ENCODE results near the gene CFAP46.
"Not testable (repeated sequence)": the region's sequence is repeated elsewhere in the genome, so short reads cannot be mapped to it uniquely, and the experiment has no call there.

The CFAP46 gene

DNA sequence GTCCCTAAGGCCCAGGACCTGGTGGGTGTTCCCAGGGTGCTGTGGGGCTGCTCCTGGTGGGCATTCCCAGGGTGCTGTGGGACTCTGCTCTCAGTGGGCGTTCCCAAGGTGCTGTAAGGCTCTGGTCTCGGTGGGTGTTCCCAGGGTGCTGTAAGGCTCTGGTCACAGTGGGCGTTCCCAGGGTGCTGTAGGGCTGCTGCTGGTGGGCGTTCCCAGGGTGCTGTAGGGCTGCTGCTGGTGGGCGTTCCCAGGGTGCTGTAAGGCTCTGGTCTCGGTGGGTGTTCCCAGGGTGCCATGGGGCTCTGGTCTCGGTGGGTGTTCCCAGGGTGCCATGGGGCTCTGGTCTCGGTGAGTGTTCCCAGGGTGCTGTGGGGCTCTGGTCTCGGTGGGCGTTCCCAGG is 99.1 kb downstream of the CFAP46 start:
- not testable (repeated sequence) for DNase-seq (ENCODE audit: low spot score)

DNA sequence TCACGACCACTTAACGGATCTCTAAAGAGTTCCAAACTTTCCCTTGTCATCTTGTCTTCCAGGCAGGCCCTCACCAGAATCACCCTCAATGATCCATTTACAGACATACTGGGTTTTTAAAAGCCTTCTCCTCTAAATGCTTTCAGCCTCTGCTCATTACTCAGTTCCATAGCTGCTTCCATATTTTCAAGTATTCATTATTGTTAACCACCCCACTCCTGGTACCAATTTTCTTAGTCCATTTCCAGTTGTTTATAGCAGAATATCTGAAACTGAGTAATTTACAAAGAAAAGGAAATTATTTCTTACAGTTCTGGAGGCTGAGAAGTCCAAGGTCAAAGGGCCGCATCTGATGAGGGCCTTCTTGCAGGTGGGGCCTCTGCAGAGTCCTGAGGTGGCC is 100.0 kb downstream of the CFAP46 start:
- no peak for DNase-seq (ENCODE audit: low spot score)

DNA sequence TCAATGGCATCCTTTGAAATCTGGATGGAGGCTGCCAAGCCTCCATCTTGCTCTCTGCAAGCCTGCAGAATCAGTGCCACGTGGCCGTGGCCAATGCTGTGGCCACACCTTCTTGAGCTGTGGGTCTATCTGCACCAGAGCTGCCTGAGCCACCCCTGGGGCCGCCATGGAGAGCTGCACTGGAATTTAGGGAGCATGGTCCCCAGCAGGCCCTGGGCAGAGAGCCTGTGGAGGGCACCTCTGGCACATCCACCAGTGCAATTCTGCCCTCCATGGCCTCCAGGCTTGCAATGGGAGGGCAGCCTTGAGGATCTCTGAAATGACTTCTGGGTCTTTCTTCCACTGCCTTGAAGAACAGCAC is 100.8 kb downstream of the CFAP46 start:
- no peak for DNase-seq (ENCODE audit: low spot score)

DNA sequence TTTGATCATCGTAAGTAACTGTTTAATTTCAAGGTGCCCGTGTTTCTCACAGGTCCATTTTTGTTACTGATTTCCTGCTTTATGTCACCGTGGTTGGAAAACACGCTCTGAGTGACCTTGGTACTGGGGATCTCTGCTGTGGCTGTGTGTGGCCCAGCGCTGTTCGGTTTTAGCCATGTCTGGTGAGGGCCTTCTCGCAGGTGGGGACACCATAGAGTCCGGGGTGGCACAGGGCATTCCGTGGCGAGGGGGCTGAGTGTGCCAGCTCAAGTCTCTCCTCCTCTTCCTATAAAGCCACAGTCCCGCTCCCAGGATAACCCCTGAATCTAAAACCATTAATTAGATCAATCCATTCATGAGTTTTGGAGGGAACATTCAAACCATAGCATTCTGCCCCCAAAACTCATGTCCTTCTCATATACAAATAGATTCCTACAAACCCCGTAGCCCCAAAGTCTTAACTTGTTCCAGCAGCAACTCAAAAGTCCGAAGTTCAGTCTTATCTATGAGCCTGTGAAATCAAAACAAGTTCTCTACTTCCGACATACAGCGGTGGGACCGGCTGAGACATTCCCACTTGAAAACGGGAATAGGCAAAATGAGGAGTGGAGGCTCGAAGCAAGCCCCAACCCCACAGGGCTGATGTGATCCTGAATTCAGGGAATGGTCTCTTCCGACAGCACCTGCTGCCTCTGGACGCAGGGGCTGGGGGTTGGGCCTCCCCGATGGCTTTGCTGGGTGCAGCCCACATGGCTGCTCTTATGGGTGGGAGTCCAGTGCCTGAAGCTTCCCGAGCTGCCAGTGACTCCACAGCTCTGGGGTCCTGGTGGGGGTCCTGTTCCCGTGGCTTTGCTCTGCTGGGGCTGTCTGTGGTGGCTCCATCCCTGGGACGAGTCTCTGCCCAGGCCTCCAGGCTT is 101.4 kb downstream of the CFAP46 start:
- DNase-seq (ENCODE audit: low spot score), result no peak

DNA sequence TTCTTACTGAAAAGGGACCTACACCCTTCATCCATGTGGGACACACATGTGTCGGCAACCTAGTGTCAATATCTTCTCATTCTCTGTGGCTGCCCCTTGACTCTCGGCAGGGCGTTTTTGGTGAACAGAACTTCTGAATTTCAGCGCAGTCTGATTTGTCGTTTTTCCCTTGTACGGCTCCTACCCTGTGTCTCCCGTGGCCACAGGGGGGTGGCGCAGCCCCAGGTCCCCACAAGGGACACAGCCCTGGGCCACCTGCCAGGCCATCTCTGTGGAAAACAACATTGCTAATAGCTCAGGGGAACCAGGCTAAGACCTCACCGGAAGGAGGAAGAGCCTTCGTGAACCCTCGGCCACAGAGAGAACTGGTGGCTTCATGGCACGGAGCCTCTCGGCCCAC is 103.3 kb downstream of the CFAP46 start:
- DNase-seq (ENCODE audit: low spot score), result no peak

DNA sequence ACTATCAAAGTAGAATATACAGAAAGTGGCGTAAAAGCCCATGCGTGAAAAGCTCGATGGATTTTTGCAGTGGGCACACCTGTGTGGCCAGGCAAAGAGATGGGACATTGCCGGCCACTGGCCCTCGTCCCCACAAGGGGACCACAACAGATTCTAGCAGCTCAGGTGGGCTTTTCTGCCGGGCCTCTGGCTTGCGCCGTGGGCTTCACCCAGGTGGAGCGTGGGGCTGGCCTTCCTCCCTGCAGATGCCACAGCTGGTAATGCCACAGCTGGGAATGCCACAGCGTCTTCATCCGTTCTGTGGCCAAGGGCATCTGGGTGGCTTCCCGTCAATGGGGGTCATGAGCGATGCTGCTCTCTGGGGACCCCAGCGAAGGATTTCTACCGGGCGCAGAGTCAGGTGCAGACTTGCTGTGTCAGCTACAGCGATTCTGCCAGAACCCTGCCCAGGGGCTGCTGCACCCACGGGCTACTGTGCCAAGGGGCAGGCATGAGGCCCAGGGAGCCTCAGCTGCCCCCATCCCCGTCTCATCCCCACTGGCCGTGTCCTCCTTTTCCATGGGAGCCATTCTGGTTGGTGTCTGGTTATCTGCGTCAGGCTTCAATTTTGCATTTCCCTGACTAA is 103.9 kb downstream of the CFAP46 start:
- DNase-seq (ENCODE audit: low spot score), result no peak

DNA sequence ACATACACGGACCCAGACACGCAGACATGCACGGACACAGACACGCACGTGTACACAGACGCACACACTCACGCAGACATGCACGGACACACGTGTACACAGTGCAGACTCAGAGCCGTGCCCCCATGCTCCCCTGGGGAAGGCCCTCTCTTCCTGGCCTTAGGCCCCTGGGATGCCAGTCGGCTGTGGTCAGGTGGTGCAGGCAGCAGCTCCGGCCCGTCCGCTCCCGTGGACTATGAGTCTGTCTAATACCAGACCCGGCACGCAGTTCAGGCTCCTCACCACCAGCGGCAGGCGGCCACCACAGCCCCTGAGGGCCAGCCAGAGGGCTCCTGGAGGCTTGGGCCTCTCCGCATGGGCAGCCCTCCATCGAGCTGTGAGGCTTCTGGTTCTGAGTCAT is 104.5 kb downstream of the CFAP46 start:
- no peak for DNase-seq (ENCODE audit: low spot score)

DNA sequence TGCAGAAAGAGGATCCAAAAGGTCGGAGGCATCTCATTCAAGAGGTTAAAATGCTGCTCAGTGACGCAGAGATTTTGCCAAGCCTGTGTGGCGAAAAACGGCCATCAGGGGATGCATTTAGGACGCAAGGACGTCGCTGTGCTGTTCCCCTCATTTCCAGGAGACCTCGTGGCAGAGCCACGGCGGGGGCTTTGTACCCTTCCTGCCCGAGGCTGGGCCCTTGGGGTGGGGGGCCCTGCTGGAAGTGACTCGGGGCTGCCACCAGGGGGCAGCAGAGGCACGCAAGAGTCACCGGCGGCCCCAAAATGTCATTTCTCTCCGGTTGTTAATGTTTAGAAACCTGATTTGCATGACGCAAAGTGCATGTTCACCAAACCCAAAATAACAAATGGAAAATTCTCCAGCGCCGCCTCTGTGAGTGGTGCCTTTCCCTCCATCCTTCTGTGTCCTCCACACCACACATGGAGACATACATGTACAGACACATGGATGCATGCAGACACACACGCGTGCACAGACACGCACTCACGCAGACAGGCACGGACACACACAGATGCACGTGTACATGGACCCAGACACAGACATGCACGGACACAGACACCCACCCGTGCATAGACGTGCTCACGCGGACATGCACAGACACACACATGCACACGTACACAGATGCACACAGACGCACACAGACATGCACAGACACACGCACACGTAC is 105.4 kb downstream of the CFAP46 start:
- DNase-seq (ENCODE audit: low spot score), result peak; percentile 27

DNA sequence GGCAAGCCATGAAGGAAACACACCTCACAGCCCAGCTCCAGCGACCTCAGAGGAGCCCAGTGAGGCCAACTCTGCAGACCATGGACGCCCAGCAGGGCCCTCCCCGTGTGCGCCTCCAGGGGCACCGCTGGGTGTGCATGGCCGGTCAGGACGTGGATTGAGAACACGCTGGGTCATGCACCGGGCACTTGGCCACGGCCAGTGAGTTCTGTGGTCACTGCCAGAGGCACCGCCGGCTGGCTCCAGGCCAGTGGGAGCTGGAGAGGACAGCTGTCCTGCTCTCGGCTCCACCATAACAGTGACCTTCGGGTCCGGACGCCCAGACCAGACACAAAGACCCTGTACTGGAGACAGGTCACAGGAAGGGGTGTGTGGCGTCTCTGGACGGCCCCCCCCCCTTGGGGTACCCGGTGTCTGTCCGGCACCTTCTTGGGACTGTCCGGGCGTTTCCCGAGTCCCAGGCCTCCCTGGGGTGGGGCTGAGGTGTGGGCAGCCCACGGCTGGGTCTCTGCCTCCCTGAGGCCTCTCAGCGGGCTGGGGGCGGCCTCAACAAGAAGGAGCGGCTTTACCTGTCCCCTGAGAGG is 106.0 kb downstream of the CFAP46 start:
- DNase-seq (ENCODE audit: low spot score), result peak; percentile 46

DNA sequence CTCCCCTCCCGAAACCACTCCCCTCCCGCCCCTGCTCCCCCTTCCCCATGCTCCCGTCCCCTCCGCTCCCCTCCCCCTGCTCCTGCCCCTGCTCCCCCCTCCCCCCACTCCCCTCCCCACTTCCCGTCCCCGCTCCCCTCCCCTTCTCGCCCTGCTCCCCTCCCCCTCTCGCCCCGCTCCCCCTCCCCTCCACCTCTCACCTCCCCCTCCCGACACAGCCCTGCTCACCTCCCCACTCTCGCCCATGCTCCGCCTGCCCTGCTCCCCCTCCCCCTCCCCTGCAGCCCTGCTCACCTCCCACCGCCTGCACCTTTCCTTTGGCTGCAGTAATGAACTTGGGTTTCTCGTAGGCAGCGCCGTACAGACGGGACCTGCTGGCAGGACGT is 106.5 kb downstream of the CFAP46 start:
- no peak for DNase-seq (ENCODE audit: low spot score)

DNA sequence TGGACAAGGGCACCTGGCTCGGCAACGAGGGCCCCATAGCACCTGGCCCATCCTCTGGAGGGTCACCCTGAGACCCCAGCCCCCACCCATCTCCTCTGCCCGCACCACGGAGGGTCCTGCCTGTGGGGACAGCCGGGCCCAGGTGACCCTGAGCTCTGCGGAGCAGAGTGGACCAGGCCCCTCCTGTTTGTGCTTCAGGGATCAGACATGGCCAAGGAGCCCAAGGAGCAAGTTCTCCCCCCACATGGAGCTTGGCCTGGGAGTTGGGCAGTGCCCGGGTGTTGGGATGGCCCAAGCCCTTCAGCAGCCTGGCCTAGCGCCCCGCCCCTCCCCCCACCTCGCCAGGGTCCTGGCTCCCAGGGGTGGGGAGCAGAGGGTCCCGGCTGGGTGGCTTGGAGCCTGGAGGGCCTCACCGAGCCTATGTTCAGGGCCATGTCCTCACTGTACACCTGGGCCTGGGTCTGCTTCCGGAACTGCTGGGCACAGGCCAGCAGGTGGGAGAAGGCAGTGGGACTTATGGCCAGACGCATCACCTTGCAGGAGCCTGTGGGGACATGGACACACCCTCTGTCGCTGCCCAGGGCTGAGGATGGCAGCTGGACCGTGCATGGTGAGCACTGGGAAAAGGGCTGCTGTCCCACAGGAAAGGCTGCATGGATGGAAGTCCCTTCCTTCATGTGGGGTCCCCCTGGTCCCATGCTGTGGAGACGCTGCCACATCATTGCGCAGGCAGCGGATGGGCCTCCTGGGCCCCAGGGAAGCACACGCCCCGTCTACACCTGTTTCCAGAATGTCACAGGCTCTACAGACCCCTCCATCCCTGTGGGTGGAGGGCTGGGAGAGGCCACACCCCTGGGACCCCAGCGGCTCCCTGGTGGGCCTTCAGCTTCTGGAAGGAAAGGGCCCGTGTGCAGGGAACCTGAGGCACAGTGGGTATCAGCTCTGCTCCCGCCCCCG is 107.2 kb downstream of the CFAP46 start:
- DNase-seq (ENCODE audit: low spot score), result no peak

DNA sequence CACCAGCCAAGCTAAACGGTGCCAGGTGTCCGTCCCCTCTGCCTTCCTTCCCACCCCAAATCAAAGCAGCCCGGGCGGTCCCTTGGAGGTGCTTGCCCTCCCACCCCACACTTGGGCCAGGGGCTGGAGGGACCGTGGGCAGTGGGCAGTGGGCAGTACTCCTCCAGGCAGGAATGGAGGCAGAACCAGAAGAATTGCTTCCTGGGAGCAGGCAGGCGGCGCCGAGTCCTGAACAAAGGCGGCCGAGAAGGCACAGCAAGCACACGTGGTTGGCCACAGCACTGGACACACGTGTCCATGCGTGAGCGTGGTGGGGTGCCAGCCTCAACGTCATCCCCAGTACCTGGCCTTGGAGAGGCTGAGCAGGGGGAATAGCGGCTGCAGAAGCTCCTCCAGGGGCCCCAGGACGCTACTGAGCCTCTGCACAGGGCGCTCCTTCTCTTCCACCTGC is 108.0 kb downstream of the CFAP46 start:
- no peak for DNase-seq (ENCODE audit: low spot score)

DNA sequence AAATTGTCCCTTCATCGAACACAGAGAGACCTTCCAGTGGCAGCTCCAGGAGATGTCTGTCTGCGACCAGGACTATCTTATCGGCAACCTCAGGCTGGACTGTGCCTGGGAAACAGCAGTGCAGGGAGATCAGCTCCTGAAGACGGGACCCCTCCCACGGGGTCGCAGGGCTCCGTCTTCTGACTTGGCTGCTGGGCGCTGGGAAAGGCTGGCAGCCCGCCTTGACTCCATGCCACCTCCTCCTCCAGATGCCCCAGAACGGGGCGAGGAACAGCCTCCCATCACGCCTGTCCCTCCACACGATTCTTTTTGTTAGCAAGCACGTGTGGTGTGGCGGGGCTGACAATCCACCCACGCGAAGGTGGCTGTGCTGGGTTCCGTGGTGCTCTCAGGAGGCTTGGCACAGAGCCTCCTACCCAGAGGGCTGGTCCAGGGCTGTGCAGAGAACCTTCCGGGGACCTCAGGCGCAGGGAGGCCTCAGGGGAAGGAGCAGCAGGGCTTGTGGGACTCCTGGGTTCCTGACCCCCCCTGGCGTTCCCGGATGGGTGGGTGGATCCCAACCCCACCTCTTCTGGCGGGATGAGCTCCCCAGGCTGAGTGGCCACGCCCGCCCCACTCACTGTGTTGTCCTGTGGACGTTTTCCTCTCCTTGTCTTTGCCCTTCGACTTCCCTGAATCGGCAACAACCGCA is 108.8 kb downstream of the CFAP46 start:
- DNase-seq (ENCODE audit: low spot score), result no peak

DNA sequence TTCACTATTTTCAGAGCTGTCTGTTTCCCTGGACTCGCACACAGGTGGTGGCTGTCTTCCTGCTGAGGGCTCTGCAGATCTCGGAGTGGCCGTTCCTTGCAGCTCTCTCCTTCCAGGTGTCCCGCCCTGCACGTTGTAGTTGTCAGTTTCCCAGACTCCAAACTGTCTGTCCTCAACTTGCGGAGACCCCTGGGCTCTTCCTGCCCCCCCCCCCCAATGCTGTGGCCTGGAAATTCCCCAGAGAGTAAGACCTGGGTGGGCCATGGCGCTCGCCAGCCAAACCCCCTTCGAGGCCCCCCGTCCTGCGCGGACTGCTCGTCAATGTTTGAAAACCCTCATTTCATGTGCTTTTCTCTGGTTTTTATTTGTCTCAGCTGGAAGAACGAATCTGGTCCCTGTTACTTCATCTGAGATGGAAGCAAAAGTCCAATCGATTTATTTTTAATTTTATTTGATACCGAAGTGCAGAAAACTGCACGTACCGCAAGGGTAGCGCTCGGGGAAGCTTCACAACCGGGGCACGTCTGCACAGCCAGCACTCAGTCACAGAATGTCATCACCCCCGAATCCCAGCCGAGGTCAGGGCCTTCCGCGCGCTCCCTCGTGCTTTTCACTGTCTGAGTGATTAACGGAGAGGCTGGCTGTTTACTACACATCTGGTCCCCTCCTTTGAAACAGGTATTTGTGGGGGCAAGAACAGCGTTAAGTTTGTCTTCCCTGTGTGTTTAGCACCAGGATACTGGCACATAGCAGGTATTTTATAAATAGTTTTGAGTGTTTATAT is 110.0 kb downstream of the CFAP46 start:
- DNase-seq (ENCODE audit: low spot score), result no peak

DNA sequence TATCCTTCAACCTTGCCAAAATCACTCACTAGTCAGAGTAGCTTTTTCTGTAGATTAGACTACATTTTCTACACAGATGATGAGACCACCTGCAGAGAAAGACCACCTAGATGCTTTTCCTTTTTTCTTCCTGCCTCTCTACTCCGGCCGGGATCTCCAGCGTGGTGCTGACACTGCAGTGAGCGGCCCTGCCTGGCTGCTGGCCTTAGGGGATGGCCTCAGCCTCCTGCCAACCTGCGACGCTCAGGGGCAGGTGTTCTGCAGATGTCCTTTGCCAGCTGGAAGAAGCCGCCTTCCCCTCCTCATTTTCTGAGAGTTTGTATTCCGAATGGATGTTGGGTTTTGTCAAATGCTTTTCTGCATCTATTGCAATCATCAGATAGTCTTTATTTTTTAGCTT is 113.0 kb downstream of the CFAP46 start:
- no peak for DNase-seq (ENCODE audit: low spot score)

DNA sequence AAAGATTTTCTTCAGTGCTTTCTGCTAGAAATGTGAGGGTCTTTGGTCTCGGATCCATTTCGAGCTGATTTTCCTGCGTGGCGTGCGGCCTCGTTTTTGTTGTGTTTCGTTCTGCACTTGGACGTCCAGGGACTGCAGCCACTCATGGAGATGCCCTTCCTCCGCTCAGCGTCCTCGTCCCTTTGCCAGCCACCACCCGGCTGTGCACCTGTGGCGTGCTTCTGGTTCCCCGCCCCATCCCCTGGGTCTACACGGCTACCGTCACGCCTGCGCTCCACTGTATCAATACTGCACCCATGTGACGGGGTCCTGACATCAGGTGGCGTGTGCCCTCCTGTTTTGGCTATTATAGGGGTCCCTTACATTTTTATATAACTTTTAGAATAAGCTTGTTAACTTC is 113.7 kb downstream of the CFAP46 start:
- DNase-seq (ENCODE audit: low spot score), result no peak

DNA sequence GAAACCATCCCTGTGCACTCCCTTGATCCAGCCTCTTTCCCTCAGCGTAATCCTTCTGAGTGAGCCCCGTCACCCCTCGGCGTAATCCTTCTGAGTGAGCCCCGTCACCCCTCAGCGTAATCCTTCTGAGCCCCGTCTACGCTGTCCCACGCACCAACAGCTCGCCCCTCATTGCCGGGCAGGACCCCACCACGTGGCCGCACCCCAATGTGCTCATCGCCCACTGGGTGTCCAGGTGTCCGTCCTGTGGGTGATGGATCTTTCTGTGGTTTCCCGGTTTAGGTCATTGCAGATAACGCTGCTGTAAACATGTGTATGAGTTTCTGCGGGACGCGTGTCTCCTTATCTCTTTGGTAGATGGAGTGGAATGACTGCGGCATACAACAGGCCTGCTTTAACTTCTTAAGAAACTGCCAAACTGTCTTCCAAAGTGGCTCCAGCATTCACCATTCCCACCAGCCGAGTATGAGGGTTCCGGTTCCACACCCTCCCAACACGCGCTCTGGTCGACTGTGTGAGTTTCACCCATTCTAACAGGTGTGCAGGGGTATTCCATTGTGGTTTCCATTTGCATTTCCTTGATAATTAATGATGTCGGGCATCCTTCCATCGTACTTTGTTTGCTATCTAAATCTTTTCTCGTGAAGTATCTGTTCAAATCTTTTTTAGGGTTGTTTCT is 114.4 kb downstream of the CFAP46 start:
- DNase-seq (ENCODE audit: low spot score), result no peak

DNA sequence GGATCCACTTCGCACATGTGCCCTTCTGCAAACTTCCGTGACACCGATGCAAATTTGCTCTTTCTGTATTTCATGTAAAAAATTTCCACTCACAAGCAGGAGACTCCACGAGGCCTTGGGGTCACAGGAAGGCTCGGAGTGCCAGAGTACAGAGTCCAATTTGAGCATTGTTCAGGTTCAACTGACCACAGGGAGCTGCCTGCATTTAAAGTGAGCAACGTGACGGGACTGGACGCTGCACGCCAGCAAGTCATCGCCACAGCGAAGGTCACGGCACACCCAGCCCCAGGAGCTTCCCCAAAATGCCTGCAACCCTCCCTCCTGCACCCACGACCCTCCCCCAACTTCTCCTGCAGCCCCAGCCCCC is 115.0 kb downstream of the CFAP46 start:
- DNase-seq (ENCODE audit: low spot score), result no peak

Data from putamen (tissue), 1 donor.